H9 (cell line): ENCODE data around the gene DCXR. TPM values are rescaled to one million over a fixed set of nuclear protein-coding genes. Genes with fewer than 3 reads are reported as not detected.

Experiments
- DNase-seq: peaks from one replicate; pipeline ENCODE4 v3.0.0-alpha.2; 2017
- H2AFZ ChIP-seq: one replicate; pipeline ENCODE4 v1.6.1; 2013; ENCODE audit warnings: mild to moderate bottlenecking, low read length, control low read depth, moderate library complexity
- H2AK5ac ChIP-seq: 2 replicates; pipeline ENCODE4 v1.6.1; 2013; ENCODE audit warnings: low read length, control low read depth, mixed read lengths; ENCODE audit not compliant: insufficient read length
- H2BK120ac ChIP-seq: one replicate; pipeline ENCODE4 v1.6.1; 2013; ENCODE audit warnings: low read depth, mild to moderate bottlenecking, low read length, control low read depth, inconsistent platforms; ENCODE audit not compliant: poor library complexity, severe bottlenecking
- H2BK12ac ChIP-seq: 2 replicates; pipeline ENCODE4 v1.6.1; 2013; ENCODE audit warnings: low read length, control low read depth, mixed read lengths, low read depth; ENCODE audit not compliant: insufficient read length
- H2BK15ac ChIP-seq: 2 replicates; pipeline ENCODE4 v1.6.1; 2013; ENCODE audit warnings: low read depth, low read length, control low read depth
- H2BK20ac ChIP-seq: one replicate; pipeline ENCODE4 v1.6.1; 2013; ENCODE audit warnings: low read depth, mild to moderate bottlenecking, low read length, control low read depth, inconsistent platforms; ENCODE audit not compliant: poor library complexity, severe bottlenecking
- H2BK5ac ChIP-seq: 2 replicates; pipeline ENCODE4 v1.6.1; 2013; ENCODE audit warnings: low read length, control low read depth, mixed read lengths; ENCODE audit not compliant: insufficient read length
- H3K14ac ChIP-seq: 2 replicates; pipeline ENCODE4 v1.6.1; 2013; ENCODE audit warnings: low read length, control low read depth; ENCODE audit not compliant: insufficient read depth
- H3K18ac ChIP-seq: 2 replicates; pipeline ENCODE4 v1.6.1; 2013; ENCODE audit warnings: low read depth, mild to moderate bottlenecking, mixed read lengths, low read length, control low read depth; ENCODE audit not compliant: insufficient read length
- H3K23ac ChIP-seq: 2 replicates; pipeline ENCODE4 v1.6.1; 2013; ENCODE audit warnings: low read length, control low read depth, mixed read lengths, low read depth; ENCODE audit not compliant: insufficient read length
- H3K23me2 ChIP-seq: 2 replicates; pipeline ENCODE4 v1.6.1; 2013; ENCODE audit warnings: low read depth, mild to moderate bottlenecking, mixed read lengths, low read length, control low read depth; ENCODE audit not compliant: insufficient read length, poor library complexity, severe bottlenecking
- H3K27ac ChIP-seq: 2 replicates; pipeline ENCODE4 v1.5.1; 2013; ENCODE audit warnings: low read length, control low read depth, mixed read lengths, low read depth; ENCODE audit not compliant: insufficient read length
- H3K27me3 ChIP-seq: 2 replicates; pipeline ENCODE4 v1.6.1; 2013; ENCODE audit warnings: low read length, control low read depth, inconsistent platforms; ENCODE audit not compliant: insufficient read depth
- H3K4ac ChIP-seq: 2 replicates; pipeline ENCODE4 v1.6.1; 2013; ENCODE audit warnings: low read depth, mild to moderate bottlenecking, control low read depth, inconsistent platforms, low read length, moderate library complexity
- H3K4me1 ChIP-seq: 2 replicates; pipeline ENCODE4 v1.6.1; 2013; ENCODE audit warnings: low read length, control low read depth, inconsistent platforms; ENCODE audit not compliant: insufficient read depth
- H3K4me2 ChIP-seq: 2 replicates; pipeline ENCODE4 v1.6.1; 2013; ENCODE audit warnings: low read length, control low read depth, mixed read lengths; ENCODE audit not compliant: insufficient read length, insufficient read depth
- H3K56ac ChIP-seq: 2 replicates; pipeline ENCODE4 v1.6.1; 2013; ENCODE audit warnings: low read depth, mild to moderate bottlenecking, mixed read lengths, low read length, control low read depth; ENCODE audit not compliant: insufficient read length
- H3K79me1 ChIP-seq: 2 replicates; pipeline ENCODE4 v1.6.1; 2013; ENCODE audit warnings: low read depth, mild to moderate bottlenecking, moderate library complexity, low read length, control low read depth, inconsistent platforms; ENCODE audit not compliant: insufficient read depth, poor library complexity, severe bottlenecking
- H3K79me2 ChIP-seq: 2 replicates; pipeline ENCODE4 v1.6.1; 2013; ENCODE audit warnings: low read length, control low read depth, inconsistent platforms; ENCODE audit not compliant: insufficient read depth
- H3K9ac ChIP-seq: 2 replicates; pipeline ENCODE4 v1.6.1; 2013; ENCODE audit warnings: low read length, control low read depth, mixed read lengths; ENCODE audit not compliant: insufficient read length; ENCODE audit errors: extremely low read depth
- H3K9me3 ChIP-seq: one replicate; pipeline ENCODE4 v1.6.1; 2013; ENCODE audit warnings: low read depth, low read length, inconsistent platforms; ENCODE audit not compliant: control insufficient read depth
- H3T11ph ChIP-seq: one replicate; pipeline ENCODE4 v1.6.1; 2013; ENCODE audit warnings: mild to moderate bottlenecking, low read length, control low read depth, inconsistent platforms
- H4K20me1 ChIP-seq: one replicate; pipeline ENCODE4 v1.6.1; 2013; ENCODE audit not compliant: control insufficient read depth, insufficient read length, insufficient read depth
- H4K5ac ChIP-seq: 2 replicates; pipeline ENCODE4 v1.6.1; 2013; ENCODE audit warnings: low read depth, mild to moderate bottlenecking, mixed read lengths, low read length, control low read depth; ENCODE audit not compliant: insufficient read length
- H4K8ac ChIP-seq: replicated peaks from 2 replicates; pipeline ENCODE4 v1.6.1; 2013; ENCODE audit warnings: low read length, control low read depth, mixed read lengths, low read depth; ENCODE audit not compliant: insufficient read length
- H4K91ac ChIP-seq: 2 replicates; pipeline ENCODE4 v1.6.1; 2013; ENCODE audit warnings: low read depth, mild to moderate bottlenecking, moderate library complexity, mixed read lengths, low read length, control low read depth; ENCODE audit not compliant: insufficient read length
- H3K27ac Mint-ChIP-seq, 3 experiments: 2 replicates in 2 of 3; 3 replicates in 1 of 3; pipeline ENCODE4 v1.8.0; 2020 to 2021; ENCODE audit warnings: mixed read lengths in 3 of 3, mild to moderate bottlenecking in 1 of 3, moderate library complexity in 1 of 3
- H3K27me3 Mint-ChIP-seq: 2 replicates; pipeline ENCODE4 v1.8.0; 2021; ENCODE audit warnings: low read depth, mild to moderate bottlenecking, moderate library complexity, mixed read lengths
- H3K36me3 Mint-ChIP-seq, 3 experiments: 2 replicates in 2 of 3; 3 replicates in 1 of 3; pipeline ENCODE4 v1.8.0; 2020 to 2021; ENCODE audit warnings: low read depth in 3 of 3, mixed read lengths in 3 of 3; ENCODE audit not compliant: insufficient read depth in 1 of 3
- H3K4me1 Mint-ChIP-seq, 2 experiments: 2 replicates each; pipeline ENCODE4 v1.8.0; 2020; ENCODE audit warnings: mixed read lengths in 2 of 2
- H3K4me3 Mint-ChIP-seq, 2 experiments: 2 replicates in 1 of 2; 3 replicates in 1 of 2; pipeline ENCODE4 v1.8.0; 2020 to 2021; ENCODE audit warnings: mild to moderate bottlenecking in 2 of 2, mixed read lengths in 2 of 2, moderate library complexity in 1 of 2
- H3K9me3 Mint-ChIP-seq, 2 experiments: 2 replicates in 1 of 2; 3 replicates in 1 of 2; pipeline ENCODE4 v1.8.0; 2020; ENCODE audit warnings: mild to moderate bottlenecking in 2 of 2, mixed read lengths in 2 of 2, moderate library complexity in 1 of 2
- CTCF ChIP-seq: fragments of 200-600 bp; sonication (generic); conservative IDR thresholded peaks from 3 replicates; pipeline ENCODE4 v1.8.0; 2021; ENCODE audit warnings: antibody characterized with exemption, mild to moderate bottlenecking
- WGBS: extraction: QIAGEN DNeasy Blood & Tissue Kit; methylation state at CpG from one replicate; pipeline ENCODE4 v1.1.7; 2013; ENCODE audit warnings: missing lambda C conversion rate, low lambda C conversion rate, mixed read lengths; ENCODE audit not compliant: insufficient read length; ENCODE audit errors: extremely low coverage; 5-methylcytosine and 5-hydroxymethylcytosine counted together
- total RNA-seq: library from RNA; stranded (reverse); gene quantifications from 2 replicates; pipeline ENCODE4 v1.2.1, GENCODE V29; 2021

Gene DCXR
- total RNA-seq, 1 experiment from 2014 or later = 93.6 TPM

- DNase-seq = no peak
- Histone ChIP-seq H2BK12ac (no peak overlapping the region), H3K79me1 (no peaks in the 10 kb centered on the region), H4K20me1 (no peaks in the 10 kb centered on the region), H2BK15ac (no peak overlapping the region), H4K5ac (no peak overlapping the region), H2BK5ac (no peak overlapping the region), H2AK5ac (no peak overlapping the region), H3K9me3 (no peaks in the 10 kb centered on the region), H2BK120ac (no peak overlapping the region), H3K9ac (no peak overlapping the region), H3K4ac (no peak overlapping the region), H2BK20ac (no peak overlapping the region), H3K18ac (no peak overlapping the region), H3K79me2 (no peaks in the 10 kb centered on the region), H3K27ac (no peak overlapping the region), H2AFZ (no peak overlapping the region), H3K27me3 (no peaks in the 10 kb centered on the region), H4K91ac (no peak overlapping the region), H3K23me2 (no peaks in the 10 kb centered on the region), H4K8ac (no peak overlapping the region), H3T11ph (no peak overlapping the region), H3K23ac (no peak overlapping the region), H3K4me2 (no peak overlapping the region), H3K14ac (no peak overlapping the region), H3K56ac (no peak overlapping the region), H3K4me1 (no peaks in the 10 kb centered on the region)
- Mint-ChIP-seq H3K9me3 (no peaks in the 10 kb centered on the region), H3K27me3 (no peaks in the 10 kb centered on the region; the same call in 1 of the 2 replicates), H3K4me1 (0 out of 4 replicates have a peak, but pooled peaks cover 0 to 2% of the 10 kb centered on the region in 2 experiments), H3K27ac (no peak overlapping the region; a peak in 1 of 7 replicates), H3K4me3 (no peak overlapping the region), H3K36me3 (no peaks in the 10 kb centered on the region)
- TF ChIP-seq CTCF = no peak
- WGBS = no CpG with 5 or more reads among the region's 19 CpGs
Observed at GRCh38 chr17:82011617-82012187, 25.8 kb downstream of the DCXR start.
